Parathyroid adenoma (tissue), 2 donors: ENCODE results near the gene SLC9A8.

Experiments
- H2AFZ ChIP-seq: fragments of 300-600 bp; sonication (generic); one replicate; pipeline ENCODE4 v1.7.0; 2017; ENCODE audit warnings: antibody characterized with exemption, mild to moderate bottlenecking
- H3K27ac ChIP-seq: fragments of 300-600 bp; sonication (generic); one replicate; pipeline ENCODE4 v1.7.0; 2017
- H3K27me3 ChIP-seq: fragments of 300-600 bp; sonication (generic); one replicate; pipeline ENCODE4 v1.7.0; 2017; ENCODE audit warnings: low read length; ENCODE audit not compliant: control insufficient read depth, insufficient read depth
- H3K36me3 ChIP-seq: fragments of 300-600 bp; sonication (generic); one replicate; pipeline ENCODE4 v1.7.0; 2017; ENCODE audit warnings: low read length; ENCODE audit not compliant: control insufficient read depth, insufficient read depth
- H3K4me1 ChIP-seq: fragments of 300-600 bp; sonication (generic); one replicate; pipeline ENCODE4 v1.7.0; 2017; ENCODE audit warnings: control low read depth
- H3K4me2 ChIP-seq: fragments of 300-600 bp; sonication (generic); one replicate; pipeline ENCODE4 v1.7.0; 2017; ENCODE audit warnings: low read length
- H3K4me3 ChIP-seq: fragments of 300-600 bp; sonication (generic); one replicate; pipeline ENCODE4 v1.7.0; 2017; ENCODE audit warnings: low read depth, low read length
- H3K79me2 ChIP-seq: fragments of 300-600 bp; sonication (generic); one replicate; pipeline ENCODE4 v1.7.0; 2017; ENCODE audit warnings: control low read depth
- H3K9ac ChIP-seq: fragments of 300-600 bp; sonication (generic); one replicate; pipeline ENCODE4 v1.7.0; 2017; ENCODE audit warnings: mild to moderate bottlenecking
- H3K9me3 ChIP-seq: fragments of 300-600 bp; sonication (generic); one replicate; pipeline ENCODE4 v1.7.0; 2017; ENCODE audit warnings: low read length; ENCODE audit not compliant: control insufficient read depth
- TF ChIP-seq, protein P1 (sequence below): fragments of 300-600 bp; sonication (generic); IDR thresholded peaks from one replicate; pipeline ENCODE4 v1.7.0; 2017; ENCODE audit warnings: antibody characterized with exemption, mild to moderate bottlenecking
- donor health status: primary hyperparathyroidism.

SLC9A8 gene

DNA sequence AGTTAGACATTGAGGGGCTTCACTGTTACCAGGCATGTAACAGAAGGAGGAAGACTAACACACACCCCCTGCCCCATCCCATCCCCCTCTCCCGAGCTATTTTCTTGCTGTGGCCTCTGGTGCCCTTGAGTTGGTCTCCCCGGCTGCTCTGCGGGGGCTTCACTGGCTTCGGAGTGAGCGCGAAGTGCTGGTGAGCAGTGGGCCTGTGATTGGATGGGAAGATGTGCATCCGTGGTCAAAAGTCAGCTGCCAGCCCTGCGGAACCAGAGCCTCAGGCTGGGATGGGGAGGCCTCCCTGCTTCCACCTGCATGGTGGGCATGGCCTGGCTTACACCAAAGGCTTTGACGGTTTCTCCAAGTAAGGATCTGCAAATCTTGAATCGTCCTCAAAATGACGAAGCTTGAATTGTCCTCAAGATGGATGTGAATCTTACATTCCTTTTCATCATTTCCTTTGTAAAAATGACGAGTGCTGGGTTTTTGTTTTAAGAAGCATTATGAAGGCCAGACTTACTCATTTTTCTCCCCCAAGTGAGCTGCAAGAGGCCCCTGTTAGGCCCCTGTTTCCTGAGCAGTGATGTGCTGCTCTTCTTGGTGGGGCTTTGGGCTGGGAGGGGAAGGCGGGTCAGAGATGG, 79.0 kb downstream of the SLC9A8 start:
- H3K79me2 ChIP-seq, result peaks cover 3% of the 10 kb centered on the region
- no peaks in the 10 kb centered on the region for H3K27me3 ChIP-seq
- TF ChIP-seq, protein P1, sequence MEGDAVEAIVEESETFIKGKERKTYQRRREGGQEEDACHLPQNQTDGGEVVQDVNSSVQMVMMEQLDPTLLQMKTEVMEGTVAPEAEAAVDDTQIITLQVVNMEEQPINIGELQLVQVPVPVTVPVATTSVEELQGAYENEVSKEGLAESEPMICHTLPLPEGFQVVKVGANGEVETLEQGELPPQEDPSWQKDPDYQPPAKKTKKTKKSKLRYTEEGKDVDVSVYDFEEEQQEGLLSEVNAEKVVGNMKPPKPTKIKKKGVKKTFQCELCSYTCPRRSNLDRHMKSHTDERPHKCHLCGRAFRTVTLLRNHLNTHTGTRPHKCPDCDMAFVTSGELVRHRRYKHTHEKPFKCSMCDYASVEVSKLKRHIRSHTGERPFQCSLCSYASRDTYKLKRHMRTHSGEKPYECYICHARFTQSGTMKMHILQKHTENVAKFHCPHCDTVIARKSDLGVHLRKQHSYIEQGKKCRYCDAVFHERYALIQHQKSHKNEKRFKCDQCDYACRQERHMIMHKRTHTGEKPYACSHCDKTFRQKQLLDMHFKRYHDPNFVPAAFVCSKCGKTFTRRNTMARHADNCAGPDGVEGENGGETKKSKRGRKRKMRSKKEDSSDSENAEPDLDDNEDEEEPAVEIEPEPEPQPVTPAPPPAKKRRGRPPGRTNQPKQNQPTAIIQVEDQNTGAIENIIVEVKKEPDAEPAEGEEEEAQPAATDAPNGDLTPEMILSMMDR, result no peak
- H3K36me3 ChIP-seq, result no peaks in the 10 kb centered on the region
- H3K4me2 ChIP-seq, result no peak overlapping the region
- no peaks in the 10 kb centered on the region for H3K4me1 ChIP-seq
- no peak overlapping the region for H2AFZ ChIP-seq
- H3K9ac ChIP-seq, result no peak overlapping the region
- no peak overlapping the region for H3K4me3 ChIP-seq
- H3K9me3 ChIP-seq, result no peaks in the 10 kb centered on the region
- no peak overlapping the region for H3K27ac ChIP-seq

DNA sequence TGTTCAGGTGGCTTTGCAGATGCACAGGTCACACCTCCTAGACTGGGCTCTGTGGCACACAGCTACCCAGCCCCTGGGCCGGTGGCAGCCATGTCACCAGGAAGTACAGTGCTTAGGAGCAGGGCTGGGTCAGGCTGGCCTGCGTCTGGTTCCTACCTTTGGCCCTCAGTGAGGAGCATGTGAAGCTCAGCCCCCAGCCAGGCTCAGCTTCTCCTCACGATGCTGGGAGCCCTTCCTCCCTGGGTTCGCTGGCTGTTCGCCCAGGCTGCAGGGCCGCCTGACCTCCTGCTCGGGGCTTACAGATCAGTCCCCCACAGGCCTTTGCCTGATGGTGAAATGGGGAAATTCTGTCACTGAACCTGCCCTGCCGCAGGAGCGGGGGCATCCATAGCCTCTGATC, 79.6 kb downstream of the SLC9A8 start:
- no peak overlapping the region for H3K9ac ChIP-seq
- no peaks in the 10 kb centered on the region for H3K9me3 ChIP-seq
- H3K79me2 ChIP-seq, result peaks cover 4% of the 10 kb centered on the region
- no peak overlapping the region for H3K27ac ChIP-seq
- H3K4me3 ChIP-seq, result no peak overlapping the region
- H3K36me3 ChIP-seq, result no peaks in the 10 kb centered on the region
- TF ChIP-seq, protein P1, result no peak
- H3K4me2 ChIP-seq, result no peak overlapping the region
- no peaks in the 10 kb centered on the region for H3K27me3 ChIP-seq
- no peaks in the 10 kb centered on the region for H3K4me1 ChIP-seq
- H2AFZ ChIP-seq, result no peak overlapping the region

DNA sequence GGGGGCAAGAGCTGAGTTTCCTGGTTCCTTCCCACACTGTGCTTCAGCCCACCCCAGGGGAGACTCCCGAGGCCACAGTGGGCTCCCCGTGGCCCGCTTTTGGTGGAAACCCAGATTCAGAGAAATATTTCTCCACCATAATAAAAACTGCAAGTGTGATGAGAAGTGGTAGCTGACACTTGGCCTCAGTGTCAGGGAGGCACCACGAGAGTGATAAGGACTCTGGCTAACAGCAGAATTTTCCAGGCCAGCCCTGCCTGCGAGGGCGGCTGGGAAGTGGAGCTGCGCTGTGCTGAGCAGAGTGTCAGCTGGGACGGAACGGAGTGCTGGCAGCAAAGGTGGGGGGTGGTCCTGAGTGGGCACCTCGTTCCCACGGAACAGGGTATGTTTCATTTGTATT, 80.2 kb downstream of the SLC9A8 start:
- H2AFZ ChIP-seq, result no peak overlapping the region
- no peaks in the 10 kb centered on the region for H3K4me1 ChIP-seq
- H3K9me3 ChIP-seq, result no peaks in the 10 kb centered on the region
- H3K36me3 ChIP-seq, result no peaks in the 10 kb centered on the region
- H3K4me3 ChIP-seq, result no peak overlapping the region
- TF ChIP-seq, protein P1, result no peak
- no peak overlapping the region for H3K4me2 ChIP-seq
- H3K27ac ChIP-seq, result no peak overlapping the region
- H3K9ac ChIP-seq, result no peak overlapping the region
- no peaks in the 10 kb centered on the region for H3K27me3 ChIP-seq
- peaks cover 8% of the 10 kb centered on the region for H3K79me2 ChIP-seq

DNA sequence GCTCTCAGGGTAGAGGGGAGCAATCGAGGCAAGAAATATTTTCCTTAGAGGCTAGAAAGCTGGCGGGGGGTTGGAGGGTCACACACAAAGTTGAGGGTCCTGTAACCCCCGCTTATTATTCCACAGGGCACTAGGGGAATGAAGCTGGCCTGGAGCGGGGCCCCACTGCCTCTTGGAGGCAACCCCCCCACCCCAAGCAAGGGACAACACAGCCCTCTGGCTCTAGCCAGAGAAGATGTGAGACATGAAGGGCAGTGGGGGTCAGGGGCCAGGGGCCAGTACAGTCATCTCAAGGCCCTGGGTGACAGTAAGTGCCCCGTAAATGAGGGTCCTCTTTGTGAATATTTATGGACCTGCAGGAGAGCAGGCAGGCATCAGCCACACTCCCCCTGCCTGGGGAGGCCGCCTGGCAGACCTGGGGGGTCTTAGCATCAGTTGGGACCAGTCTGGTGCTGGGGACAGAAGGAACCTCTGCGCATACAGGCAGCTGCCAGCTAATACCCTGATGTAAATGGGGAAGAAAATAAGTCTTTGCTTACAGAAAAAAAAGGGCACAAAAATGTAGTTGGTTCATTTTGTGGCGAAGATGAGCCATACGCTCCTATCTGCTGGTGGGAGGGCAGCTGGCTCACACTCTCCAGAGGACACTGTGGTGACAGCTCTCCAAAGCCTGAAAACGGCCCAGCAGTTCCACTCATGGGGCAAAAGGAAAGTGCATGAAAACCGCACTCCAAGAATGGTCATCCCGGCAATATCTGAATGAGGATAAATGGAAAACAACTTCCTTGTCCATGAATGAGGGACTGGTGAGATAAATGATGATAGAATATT, 80.8 kb downstream of the SLC9A8 start:
- Histone ChIP-seq H3K27me3 (no peaks in the 10 kb centered on the region), H3K27ac (no peak overlapping the region), H3K36me3 (no peaks in the 10 kb centered on the region), H3K9me3 (no peaks in the 10 kb centered on the region), H3K79me2 (peaks cover 9% of the 10 kb centered on the region), H2AFZ (no peak overlapping the region), H3K4me2 (no peak overlapping the region), H3K4me1 (no peaks in the 10 kb centered on the region), H3K9ac (no peak overlapping the region), H3K4me3 (no peak overlapping the region)
- TF ChIP-seq, protein P1, result no peak
